CD14-positive monocyte (primary cell): ENCODE measurements around the gene RAB3IP. TPM values are rescaled to one million over a fixed set of nuclear protein-coding genes. Genes with fewer than 3 reads are reported as not detected.

Source experiments
- DNase-seq, 3 donors: peaks; one replicate each; pipeline ENCODE4 v3.0.0-alpha.2; 2011 to 2022
- H2AFZ ChIP-seq: 2 replicates; pipeline ENCODE4 v1.6.0; 2012; ENCODE audit warnings: mild to moderate bottlenecking, low read depth, low read length, inconsistent platforms; ENCODE audit not compliant: insufficient read depth, poor library complexity, severe bottlenecking
- H3K27ac ChIP-seq, 2 donors: 1 replicate in 1 of 2; 2 replicates in 1 of 2; pipeline ENCODE4 v1.5.1; 2012 to 2013; ENCODE audit warnings: low read length in 2 of 2, control low read depth in 1 of 2, inconsistent platforms in 1 of 2, low read depth in 1 of 2, mild to moderate bottlenecking in 1 of 2
- H3K27me3 ChIP-seq, 2 donors: one replicate each; pipeline versions ENCODE4 v1.6.0 to v1.6.1; 2011 to 2013; ENCODE audit warnings: low read length in 2 of 2; ENCODE audit not compliant: control insufficient read depth in 2 of 2, insufficient read depth in 2 of 2
- H3K36me3 ChIP-seq, 2 donors: replicated peaks in 1 of 2; 1 replicate in 1 of 2; 2 replicates in 1 of 2; pipeline versions ENCODE4 v1.5.1 to v1.6.1; 2012 to 2013; ENCODE audit warnings: low read length in 2 of 2, control low read depth in 1 of 2, inconsistent platforms in 1 of 2, mild to moderate bottlenecking in 1 of 2; ENCODE audit not compliant: insufficient read depth in 2 of 2, control insufficient read depth in 1 of 2
- H3K4me1 ChIP-seq, 2 donors: 1 replicate in 1 of 2; 2 replicates in 1 of 2; pipeline versions ENCODE4 v1.5.1 to v1.6.1; 2012 to 2013; ENCODE audit warnings: low read length in 2 of 2, control low read depth in 1 of 2, inconsistent platforms in 1 of 2, mild to moderate bottlenecking in 1 of 2, moderate library complexity in 1 of 2; ENCODE audit not compliant: insufficient read depth in 2 of 2, control insufficient read depth in 1 of 2
- H3K4me2 ChIP-seq: replicated peaks from 2 replicates; pipeline ENCODE3; 2012; ENCODE audit warnings: low read length, moderate library complexity, mild to moderate bottlenecking; ENCODE audit not compliant: poor library complexity, severe bottlenecking; ENCODE audit errors: extremely low read depth
- H3K4me3 ChIP-seq, 3 experiments: fragments of 200-600 bp in 1 of 3; sonication (generic) in 1 of 3; replicated peaks in 1 of 3; 1 replicate in 2 of 3; 2 replicates in 1 of 3; pipeline ENCODE4 v1.5.1; 2011 to 2013; ENCODE audit warnings: low read length in 3 of 3, mild to moderate bottlenecking in 3 of 3, control low read depth in 2 of 3, low read depth in 2 of 3, inconsistent platforms in 1 of 3, moderate library complexity in 1 of 3
- H3K79me2 ChIP-seq: 2 replicates; pipeline ENCODE4 v1.6.0; 2012; ENCODE audit warnings: mild to moderate bottlenecking, control low read depth, inconsistent platforms, low read length, moderate library complexity; ENCODE audit not compliant: insufficient read depth
- H3K9ac ChIP-seq: 2 replicates; pipeline ENCODE4 v1.6.0; 2017; ENCODE audit warnings: low read length, mild to moderate bottlenecking; ENCODE audit not compliant: insufficient read depth, poor library complexity, severe bottlenecking
- H3K9me3 ChIP-seq, 2 donors: replicated peaks in 1 of 2; 1 replicate in 1 of 2; 2 replicates in 1 of 2; pipeline versions ENCODE4 v1.5.1 to v1.6.1; 2012 to 2013; ENCODE audit warnings: low read length in 2 of 2, control low read depth in 1 of 2; ENCODE audit not compliant: control insufficient read depth in 1 of 2, insufficient read depth in 1 of 2
- H4K20me1 ChIP-seq: 2 replicates; pipeline ENCODE4 v1.6.0; 2012; ENCODE audit warnings: mild to moderate bottlenecking, low read length, control low read depth, moderate library complexity; ENCODE audit not compliant: insufficient read depth
- H3K27ac Mint-ChIP-seq, 7 donors: one replicate each; pipeline ENCODE4 v1.8.0; 2020; ENCODE audit warnings: mild to moderate bottlenecking in 7 of 7, mixed read lengths in 7 of 7, moderate library complexity in 6 of 7, inconsistent platforms in 2 of 7
- H3K27me3 Mint-ChIP-seq, 3 donors: one replicate each; pipeline ENCODE4 v1.8.0; 2021 to 2022; ENCODE audit warnings: low read depth in 3 of 3, mild to moderate bottlenecking in 3 of 3, mixed read lengths in 3 of 3, moderate library complexity in 3 of 3, inconsistent platforms in 1 of 3
- H3K36me3 Mint-ChIP-seq, 2 donors: one replicate each; pipeline ENCODE4 v1.8.0; 2020; ENCODE audit warnings: mixed read lengths in 2 of 2, inconsistent platforms in 1 of 2, mild to moderate bottlenecking in 1 of 2
- H3K4me1 Mint-ChIP-seq: one replicate; pipeline ENCODE4 v1.8.0; 2020; ENCODE audit warnings: mild to moderate bottlenecking, mixed read lengths
- H3K4me3 Mint-ChIP-seq, 2 donors: one replicate each; pipeline ENCODE4 v1.8.0; 2020; ENCODE audit warnings: mild to moderate bottlenecking in 2 of 2, mixed read lengths in 2 of 2, moderate library complexity in 1 of 2
- H3K9me3 Mint-ChIP-seq, 7 donors: one replicate each; pipeline ENCODE4 v1.8.0; 2020 to 2022; ENCODE audit warnings: mixed read lengths in 7 of 7, mild to moderate bottlenecking in 6 of 7, moderate library complexity in 6 of 7, inconsistent platforms in 2 of 7
- CTCF ChIP-seq: fragments of 200-600 bp; IDR thresholded peaks from one replicate; pipeline ENCODE4 v1.8.0; 2022; ENCODE audit warnings: antibody characterized with exemption, mild to moderate bottlenecking
- WGBS: methylation state at CpG from one replicate; pipeline ENCODE4 v1.1.5; 2013; ENCODE audit warnings: missing lambda C conversion rate; ENCODE audit not compliant: insufficient coverage; 5-methylcytosine and 5-hydroxymethylcytosine counted together
- intact Hi-C, 2 donors: fragments of 100-400 bp; cut with micrococcal nuclease; formaldehyde crosslinking; loops; one replicate each; pipeline versions ENCODE4 v1.15.0 to v1.15.1; 2023
- polyA plus RNA-seq, 3 donors: library from polyadenylated mRNA; depleted of rRNA in 1 of 3; unstranded in 2 of 3; stranded (reverse) in 1 of 3; fragments of 300-500 nt in 2 of 3; fragments of >200 nt in 1 of 3; fragmentation: Illumina TruSeq in 2 of 3; gene quantifications; 1 replicate in 2 of 3; 2 replicates in 1 of 3; pipeline ENCODE4 v1.2.3, GENCODE V29; 2012 to 2021

RAB3IP gene
- polyA plus RNA-seq, 3 donors = 8.2 to 14.8 (median 9.4) TPM

GRCh38 chr12:69872804-69873203 lies 134.1 kb downstream of the RAB3IP start:
- TF ChIP-seq CTCF = no peak
- Histone ChIP-seq H3K4me2 (peak overlapping the region; percentile 51), H3K4me3 (peak overlapping the region in 1 of 3 experiments; percentile 25), H3K79me2 (no peaks in the 10 kb centered on the region), H4K20me1 (no peaks in the 10 kb centered on the region), H3K9ac (no peak overlapping the region), H3K4me1 (peaks cover 10 to 18% of the 10 kb centered on the region in 2 donors), H3K27me3 (no peaks in the 10 kb centered on the region), H3K36me3 (no peaks in the 10 kb centered on the region), H3K9me3 (no peaks in the 10 kb centered on the region), H3K27ac (no peak overlapping the region), H2AFZ (peak overlapping the region; percentile 10)
- Mint-ChIP-seq H3K36me3 (no peaks in the 10 kb centered on the region), H3K27me3 (peaks cover 7 to 11% (median 9%) of the 10 kb centered on the region in 3 donors), H3K4me3 (peak overlapping the region in 1 of 2 donors; percentile 44), H3K4me1 (peaks cover 13% of the 10 kb centered on the region), H3K9me3 (no peaks in the 10 kb centered on the region), H3K27ac (peak overlapping the region in 2 of 7 donors; percentile 50 to 63)
- DNase-seq = peak; percentile 3 to 28 (median 25)
- 17% methylated on average over 1 of the region's 3 CpGs for WGBS
- intact Hi-C loops = no loop called here

Other genes with a start within 250 kb of the RAB3IP start
- gene CCT2, start 153.4 kb upstream of the RAB3IP start, polyA plus RNA-seq = 10 to 100 TPM; 39.8 to 87.4 (median 63.3) TPM
- not detected for gene LRRC10, start 128.0 kb upstream of the RAB3IP start, polyA plus RNA-seq
- not detected for gene BEST3, start 39.6 kb upstream of the RAB3IP start, polyA plus RNA-seq
- not detected for gene MYRFL, start 86.4 kb downstream of the RAB3IP start, polyA plus RNA-seq